SK-N-SH (cell line): ENCODE data around the gene CPED1. TPM values are rescaled to one million over a fixed set of nuclear protein-coding genes. Genes with fewer than 3 reads are reported as not detected.
A peak's percentile ranks its signal among the peaks of the same experiment; 100 is the strongest.

Experiments used
- CTCF ChIA-PET: fragments of 300-600, 350-600 bp; formaldehyde crosslinking; extraction: SDS; loops from one replicate; lab custom pipeline; 2021; lab: Yijun Ruan, JAX
- POLR2A ChIA-PET: fragments of 350-600 bp; sonication (Branson Sonifier 250); formaldehyde crosslinking; extraction: SDS; loops from one replicate; lab custom pipeline; 2020; ENCODE audit warnings: antibody characterized with exemption, inconsistent platforms; lab: Yijun Ruan, JAX
- DNase-seq: peaks from one replicate; pipeline ENCODE4 v3.0.0; 2012
- H2AFZ ChIP-seq: fragments of 200-600 bp; sonication (generic); 2 replicates; pipeline ENCODE4 v1.8.1; 2016; ENCODE audit warnings: antibody characterized with exemption, mild to moderate bottlenecking, low read depth
- H3F3A ChIP-seq: fragments of 200-600 bp; sonication (generic); replicated peaks from 2 replicates; pipeline ENCODE3; 2016; ENCODE audit warnings: antibody characterized with exemption, mild to moderate bottlenecking; ENCODE audit not compliant: insufficient read depth
- H3K27ac ChIP-seq, 2 experiments: fragments of 200-500 bp in 1 of 2; fragments of 200-600 bp in 1 of 2; sonication (Bioruptor generic) in 1 of 2; sonication (generic), shearing (Covaris generic) in 1 of 2; 2 replicates each; pipeline versions ENCODE4 v1.5.1 to v1.6.1; 2014 to 2016; ENCODE audit warnings: low read depth in 2 of 2, inconsistent platforms in 1 of 2, low read length in 1 of 2, mild to moderate bottlenecking in 1 of 2, mixed read lengths in 1 of 2
- H3K27me3 ChIP-seq: fragments of 200-600 bp; sonication (generic), shearing (Covaris generic); 2 replicates; pipeline ENCODE4 v1.6.1; 2016; ENCODE audit warnings: mixed run types; ENCODE audit not compliant: insufficient read depth
- H3K36me3 ChIP-seq, 2 experiments: fragments of 200-500 bp in 1 of 2; fragments of 200-600 bp in 1 of 2; sonication (Bioruptor generic) in 1 of 2; sonication (generic) in 1 of 2; replicated peaks in 1 of 2; 2 replicates each; pipeline versions ENCODE3 to v1.5.1; 2014 to 2016; ENCODE audit warnings: low read length in 1 of 2, mild to moderate bottlenecking in 1 of 2; ENCODE audit not compliant: insufficient read depth in 2 of 2, control insufficient read depth in 1 of 2
- H3K4me1 ChIP-seq, 2 experiments: fragments of 200-500 bp in 1 of 2; fragments of 200-600 bp in 1 of 2; sonication (Bioruptor generic) in 1 of 2; sonication (generic), shearing (Covaris generic) in 1 of 2; 2 replicates each; pipeline versions ENCODE4 v1.5.1 to v1.6.1; 2014 to 2016; ENCODE audit warnings: low read depth in 1 of 2, low read length in 1 of 2, mixed run types in 1 of 2; ENCODE audit not compliant: insufficient read depth in 2 of 2, control insufficient read depth in 1 of 2
- H3K4me2 ChIP-seq: fragments of 200-600 bp; sonication (generic), shearing (Covaris generic); 2 replicates; pipeline ENCODE4 v1.6.1; 2017; ENCODE audit warnings: mixed run types
- H3K4me3 ChIP-seq, 2 experiments: fragments of 200-500 bp in 1 of 2; fragments of 200-600 bp in 1 of 2; sonication (Bioruptor generic) in 1 of 2; sonication (generic), shearing (Covaris generic) in 1 of 2; 2 replicates each; pipeline versions ENCODE4 v1.5.1 to v1.8.1; 2014 to 2016; ENCODE audit warnings: low read depth in 2 of 2, inconsistent platforms in 1 of 2, low read length in 1 of 2, mild to moderate bottlenecking in 1 of 2, mixed read lengths in 1 of 2, moderate library complexity in 1 of 2
- H3K79me2 ChIP-seq: fragments of 200-600 bp; sonication (generic); 2 replicates; pipeline ENCODE4 v1.8.1; 2017; ENCODE audit warnings: mild to moderate bottlenecking; ENCODE audit not compliant: insufficient read depth
- H3K9ac ChIP-seq: fragments of 200-600 bp; sonication (generic); 2 replicates; pipeline ENCODE4 v1.6.1; 2017; ENCODE audit warnings: mixed run types
- H3K9me2 ChIP-seq: fragments of 200-600 bp; sonication (generic); 2 replicates; pipeline ENCODE4 v1.6.1; 2017; ENCODE audit warnings: mixed run types
- H3K9me3 ChIP-seq: fragments of 200-600 bp; sonication (generic); 2 replicates; pipeline ENCODE4 v1.6.1; 2017; ENCODE audit warnings: mixed run types, mild to moderate bottlenecking, moderate library complexity
- H4K20me1 ChIP-seq: fragments of 200-600 bp; sonication (generic); 2 replicates; pipeline ENCODE4 v1.6.1; 2017; ENCODE audit warnings: mild to moderate bottlenecking, mixed run types; ENCODE audit not compliant: insufficient read depth
- CTCF ChIP-seq: fragments of 200-600 bp; sonication (generic); IDR thresholded peaks from 2 replicates; pipeline ENCODE4 v1.6.1; 2017; ENCODE audit warnings: antibody characterized with exemption, mild to moderate bottlenecking, moderate library complexity
- EP300 ChIP-seq, 2 experiments: IDR thresholded peaks; 2 replicates each; pipeline versions ENCODE4 v1.4.0 to v1.6.1; 2012; ENCODE audit warnings: borderline replicate concordance in 1 of 2, low read depth in 1 of 2, low read length in 1 of 2
- FOSL2 ChIP-seq: IDR thresholded peaks from 2 replicates; pipeline ENCODE4 v1.4.0; 2012; ENCODE audit warnings: low read depth, mild to moderate bottlenecking, moderate library complexity, borderline replicate concordance
- FOXJ3 ChIP-seq: sonication (generic); formaldehyde crosslinking; IDR thresholded peaks from 2 replicates; pipeline ENCODE4 v1.5.1; 2020; ENCODE audit warnings: mild to moderate bottlenecking, missing genetic modification reagents
- GABPA ChIP-seq: IDR thresholded peaks from 2 replicates; pipeline ENCODE4 v1.4.0; 2012; ENCODE audit warnings: low read depth, mild to moderate bottlenecking
- JUND ChIP-seq: IDR thresholded peaks from 2 replicates; pipeline ENCODE4 v1.4.0; 2012
- MXI1 ChIP-seq: IDR thresholded peaks from 2 replicates; pipeline ENCODE4 v1.6.1; 2012; ENCODE audit warnings: mild to moderate bottlenecking, low read depth, low read length, improper control_type of control experiment
- POLR2AphosphoS5 ChIP-seq: IDR thresholded peaks from 2 replicates; pipeline ENCODE4 v1.6.1; 2012; ENCODE audit warnings: low read depth, low read length
- RAD21 ChIP-seq: IDR thresholded peaks from 2 replicates; pipeline ENCODE4 v1.6.1; 2012; ENCODE audit warnings: mild to moderate bottlenecking, low read length
- RCOR1 ChIP-seq: fragments of 150-350 bp; IDR thresholded peaks from 2 replicates; pipeline ENCODE4 v1.6.1; 2017; ENCODE audit warnings: antibody characterized with exemption, low read length
- RFX5 ChIP-seq: IDR thresholded peaks from 2 replicates; pipeline ENCODE4 v1.6.1; 2012; ENCODE audit warnings: mild to moderate bottlenecking, improper control_type of control experiment, low read length
- SIN3A ChIP-seq: IDR thresholded peaks from 2 replicates; pipeline ENCODE4 v1.6.1; 2012; ENCODE audit warnings: low read depth, mild to moderate bottlenecking, low read length, moderate library complexity, borderline replicate concordance
- SMC3 ChIP-seq: IDR thresholded peaks from 2 replicates; pipeline ENCODE4 v1.6.1; 2012; ENCODE audit warnings: low read depth, low read length, improper control_type of control experiment
- TCF12 ChIP-seq: IDR thresholded peaks from 2 replicates; pipeline ENCODE4 v1.4.0; 2012
- YY1 ChIP-seq: IDR thresholded peaks from 2 replicates; pipeline ENCODE4 v1.4.0; 2012; ENCODE audit warnings: low read depth, mild to moderate bottlenecking
- WGBS: methylation state at CpG from one replicate; pipeline ENCODE4 v1.1.6; 2017; ENCODE audit warnings: low lambda C conversion rate; 5-methylcytosine and 5-hydroxymethylcytosine counted together
- polyA plus RNA-seq, 3 experiments: library from polyadenylated mRNA; depleted of rRNA; stranded (reverse); fragments of >200 nt; gene quantifications; 2 replicates each; pipeline ENCODE4 v1.2.3, GENCODE V29; 2012
- TF ChIP-seq, protein P1 (sequence below): fragments of 150-350 bp; IDR thresholded peaks from 2 replicates; pipeline ENCODE4 v1.6.1; 2017; ENCODE audit warnings: antibody characterized with exemption, low read length, low read depth, borderline replicate concordance

CPED1 gene
- polyA plus RNA-seq, 1 of the 3 experiments (the other 2 are of a cell fraction), result 4.4 TPM

- Histone ChIP-seq H2AFZ (no peak overlapping the region), H3K4me1 (peaks cover 6 to 33% of the 10 kb centered on the region in 2 experiments)
- peak; percentile 45 for DNase-seq
Measured at GRCh38 chr7:121081327-121081936, 92.9 kb downstream of the CPED1 start.

More at GRCh38 chr7:121081327-121081936, 92.9 kb downstream of the CPED1 start:
- Histone ChIP-seq H3K9ac (no peak overlapping the region), H3K4me2 (no peak overlapping the region), H3K9me2 (no peaks in the 10 kb centered on the region), H3K27ac (no peak overlapping the region), H3K9me3 (no peaks in the 10 kb centered on the region), H4K20me1 (no peaks in the 10 kb centered on the region), H3K4me3 (no peak overlapping the region), H3F3A (peaks cover 29% of the 10 kb centered on the region), H3K36me3 (no peaks in the 10 kb centered on the region), H3K79me2 (no peaks in the 10 kb centered on the region), H3K27me3 (no peaks in the 10 kb centered on the region)
- TF ChIP-seq SIN3A, result no peak
- no peak for TF ChIP-seq GABPA
- no peak for TF ChIP-seq FOXJ3
- peak; percentile 91 for TF ChIP-seq CTCF
- TF ChIP-seq, protein P1, sequence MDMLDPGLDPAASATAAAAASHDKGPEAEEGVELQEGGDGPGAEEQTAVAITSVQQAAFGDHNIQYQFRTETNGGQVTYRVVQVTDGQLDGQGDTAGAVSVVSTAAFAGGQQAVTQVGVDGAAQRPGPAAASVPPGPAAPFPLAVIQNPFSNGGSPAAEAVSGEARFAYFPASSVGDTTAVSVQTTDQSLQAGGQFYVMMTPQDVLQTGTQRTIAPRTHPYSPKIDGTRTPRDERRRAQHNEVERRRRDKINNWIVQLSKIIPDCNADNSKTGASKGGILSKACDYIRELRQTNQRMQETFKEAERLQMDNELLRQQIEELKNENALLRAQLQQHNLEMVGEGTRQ, result no peak
- 0 out of 2 replicates have a peak, but pooled peaks have one; percentile 5 for TF ChIP-seq TCF12
- 0 out of 2 replicates have a peak, but pooled peaks have one; percentile 40 for TF ChIP-seq RFX5
- TF ChIP-seq POLR2AphosphoS5, result no peak
- TF ChIP-seq FOSL2, result peak; percentile 21; the same call in 1 of the 2 replicates
- TF ChIP-seq MXI1, result no peak
- no peak for TF ChIP-seq JUND
- peak; percentile 88 for TF ChIP-seq SMC3
- TF ChIP-seq EP300 (IDR thresholded peaks at IDR 0.05; ENCODE audit: borderline replicate concordance in 1 of 2, low read depth in 1 of 2, low read length in 1 of 2), result no peak
- TF ChIP-seq YY1, result no peak
- TF ChIP-seq RAD21, result peak; percentile 95
- no peak for TF ChIP-seq RCOR1
- WGBS, result 39% methylated on average over 3 of the region's 3 CpGs
- ChIA-PET CTCF (interaction anchor here (0.6 to 18.1 kb wide), 59 partner anchors 10 to 369 kb away, joined by 3 to 397 read pairs (median 5); partner anchors contain the start of genes CPED1 and ING3), POLR2A (no interaction called here)
